ENCODE measurements around the gene RAPGEF3. TPM values are rescaled to one million over a fixed set of nuclear protein-coding genes. Genes with fewer than 3 reads are reported as not detected.

RAPGEF3 gene
- total and polyA plus RNA-seq, 2 of the 8 experiments (the other 6 are each of a cell fraction or from before 2014, with no cell fraction given) = 5.0 to 9.4 TPM

DNA sequence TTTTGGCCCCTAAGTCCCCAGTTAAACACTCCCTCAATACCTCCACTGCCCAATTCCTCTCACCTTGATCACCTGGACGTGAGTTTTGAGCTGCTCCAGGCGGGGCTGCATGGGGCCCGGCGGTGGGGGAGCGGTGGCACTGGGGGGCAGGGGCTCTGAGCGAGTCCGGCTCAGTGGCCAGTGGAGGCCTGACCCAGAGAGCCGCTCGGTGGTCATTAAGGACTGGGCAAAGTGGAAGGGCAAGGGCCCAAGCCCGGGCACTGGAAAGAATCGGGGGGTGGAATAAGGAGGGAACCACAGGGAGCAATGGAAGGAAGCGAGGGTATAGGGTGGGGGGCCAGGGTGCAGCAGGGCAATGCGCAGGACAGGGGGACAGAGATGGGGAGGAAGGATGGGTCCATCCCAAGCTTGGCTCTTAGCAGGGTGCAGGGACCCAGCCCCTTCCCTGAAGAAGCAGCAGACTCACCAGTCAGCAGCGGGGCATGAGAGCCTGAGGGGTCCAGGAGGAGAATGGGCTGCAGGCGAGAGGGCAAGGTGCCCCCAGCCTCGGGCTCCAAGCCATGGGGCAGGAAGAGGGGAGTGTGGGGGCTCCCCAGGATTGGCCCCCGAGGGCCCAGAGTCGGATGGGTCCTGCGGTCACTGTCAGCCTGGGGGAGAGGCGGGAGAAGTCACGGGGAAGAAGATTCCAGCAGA lies 36.6 kb upstream of the RAPGEF3 start (continued):
- TF ChIP-seq CHD7 (IDR thresholded peaks at IDR 0.05; ENCODE audit: insufficient replicate concordance, low read length) (no peak), BACH1 (IDR thresholded peaks at IDR 0.05; ENCODE audit: low read length) (no peak)

All from H1 (cell line).